ENCODE results near the gene NCKIPSD.

NCKIPSD gene

GRCh38 chr3:48688737-48689075, 3.0 kb upstream of the NCKIPSD start:
- H3K4me1 ChIP-seq (ENCODE audit: insufficient read depth, low read length) = peaks cover 7% of the 10 kb centered on the region
- no peaks in the 10 kb centered on the region for H3K9me3 ChIP-seq (ENCODE audit: control insufficient read depth, insufficient read depth, low read length)
- no peak overlapping the region for H3K9ac ChIP-seq (ENCODE audit: low read depth, low read length)
- H3K36me3 ChIP-seq (ENCODE audit: insufficient read depth, low read length) = peaks cover 39% of the 10 kb centered on the region

- peaks cover 34% of the 10 kb centered on the region for H3K36me3 ChIP-seq (ENCODE audit: insufficient read depth, low read length)
- H3K9me3 ChIP-seq (ENCODE audit: control insufficient read depth, insufficient read depth, low read length) = no peaks in the 10 kb centered on the region
- no peak overlapping the region for H3K9ac ChIP-seq (ENCODE audit: low read depth, low read length)
Measured at GRCh38 chr3:48688032-48688736, 2.5 kb upstream of the NCKIPSD start.

GRCh38 chr3:48687220-48687678, 1.5 kb upstream of the NCKIPSD start:
- no peak overlapping the region for H3K9ac ChIP-seq (ENCODE audit: low read depth, low read length)
- peaks cover 8% of the 10 kb centered on the region for H3K4me1 ChIP-seq (ENCODE audit: insufficient read depth, low read length)
- H3K36me3 ChIP-seq (ENCODE audit: insufficient read depth, low read length) = peaks cover 25% of the 10 kb centered on the region
- H3K9me3 ChIP-seq (ENCODE audit: control insufficient read depth, insufficient read depth, low read length) = no peaks in the 10 kb centered on the region

More at GRCh38 chr3:48688032-48688736, 2.5 kb upstream of the NCKIPSD start:
- peaks cover 8% of the 10 kb centered on the region for H3K4me1 ChIP-seq (ENCODE audit: insufficient read depth, low read length)

- Histone ChIP-seq H3K4me1 (ENCODE audit: insufficient read depth, low read length) (peaks cover 8% of the 10 kb centered on the region), H3K36me3 (ENCODE audit: insufficient read depth, low read length) (peaks cover 20% of the 10 kb centered on the region), H3K9ac (ENCODE audit: low read depth, low read length) (peak overlapping the region; percentile 81; the same call in 1 of the 2 replicates), H3K9me3 (ENCODE audit: control insufficient read depth, insufficient read depth, low read length) (no peaks in the 10 kb centered on the region)
Measured at GRCh38 chr3:48686538-48687219, 964 bp upstream of the NCKIPSD start.

GRCh38 chr3:48685293-48685602, 467 bp downstream of the NCKIPSD start:
- Histone ChIP-seq H3K9me3 (ENCODE audit: control insufficient read depth, insufficient read depth, low read length) (no peaks in the 10 kb centered on the region), H3K9ac (ENCODE audit: low read depth, low read length) (peak overlapping the region; percentile 81), H3K4me1 (ENCODE audit: insufficient read depth, low read length) (peaks cover 8% of the 10 kb centered on the region), H3K36me3 (ENCODE audit: insufficient read depth, low read length) (peaks cover 15% of the 10 kb centered on the region)

GRCh38 chr3:48684480-48685143, 1.1 kb downstream of the NCKIPSD start:
- Histone ChIP-seq H3K36me3 (ENCODE audit: insufficient read depth, low read length) (peaks cover 20% of the 10 kb centered on the region), H3K4me1 (ENCODE audit: insufficient read depth, low read length) (peaks cover 8% of the 10 kb centered on the region), H3K9ac (ENCODE audit: low read depth, low read length) (peak overlapping the region; percentile 38; the same call in 1 of the 2 replicates), H3K9me3 (ENCODE audit: control insufficient read depth, insufficient read depth, low read length) (no peaks in the 10 kb centered on the region)

- Histone ChIP-seq H3K9ac (ENCODE audit: low read depth, low read length) (no peak overlapping the region), H3K4me1 (ENCODE audit: insufficient read depth, low read length) (peaks cover 8% of the 10 kb centered on the region), H3K9me3 (ENCODE audit: control insufficient read depth, insufficient read depth, low read length) (no peaks in the 10 kb centered on the region), H3K36me3 (ENCODE audit: insufficient read depth, low read length) (peaks cover 16% of the 10 kb centered on the region)
Measured at GRCh38 chr3:48684054-48684349, 1.7 kb downstream of the NCKIPSD start.

- H3K9ac ChIP-seq (ENCODE audit: low read depth, low read length) = no peak overlapping the region
- peaks cover 10% of the 10 kb centered on the region for H3K36me3 ChIP-seq (ENCODE audit: insufficient read depth, low read length)
- H3K4me1 ChIP-seq (ENCODE audit: insufficient read depth, low read length) = peaks cover 8% of the 10 kb centered on the region
- no peaks in the 10 kb centered on the region for H3K9me3 ChIP-seq (ENCODE audit: control insufficient read depth, insufficient read depth, low read length)
Measured at GRCh38 chr3:48682786-48683185, 2.9 kb downstream of the NCKIPSD start.

GRCh38 chr3:48681974-48682610, 3.6 kb downstream of the NCKIPSD start:
- peaks cover 8% of the 10 kb centered on the region for H3K4me1 ChIP-seq (ENCODE audit: insufficient read depth, low read length)
- H3K36me3 ChIP-seq (ENCODE audit: insufficient read depth, low read length) = peaks cover 10% of the 10 kb centered on the region
- H3K9me3 ChIP-seq (ENCODE audit: control insufficient read depth, insufficient read depth, low read length) = no peaks in the 10 kb centered on the region
- no peak overlapping the region for H3K9ac ChIP-seq (ENCODE audit: low read depth, low read length)

GRCh38 chr3:48681541-48681880, 4.2 kb downstream of the NCKIPSD start:
- no peaks in the 10 kb centered on the region for H3K9me3 ChIP-seq (ENCODE audit: control insufficient read depth, insufficient read depth, low read length)
- peaks cover 10% of the 10 kb centered on the region for H3K36me3 ChIP-seq (ENCODE audit: insufficient read depth, low read length)
- no peak overlapping the region for H3K9ac ChIP-seq (ENCODE audit: low read depth, low read length)
- peaks cover 8% of the 10 kb centered on the region for H3K4me1 ChIP-seq (ENCODE audit: insufficient read depth, low read length)

GRCh38 chr3:48680811-48681540, 4.7 kb downstream of the NCKIPSD start:
- H3K4me1 ChIP-seq (ENCODE audit: insufficient read depth, low read length) = peaks cover 8% of the 10 kb centered on the region
- peaks cover 10% of the 10 kb centered on the region for H3K36me3 ChIP-seq (ENCODE audit: insufficient read depth, low read length)

GRCh38 chr3:48679411-48680391, 6.0 kb downstream of the NCKIPSD start:
- Histone ChIP-seq H3K4me1 (ENCODE audit: insufficient read depth, low read length) (peaks cover 6% of the 10 kb centered on the region), H3K9ac (ENCODE audit: low read depth, low read length) (no peak overlapping the region), H3K36me3 (ENCODE audit: insufficient read depth, low read length) (peaks cover 10% of the 10 kb centered on the region), H3K9me3 (ENCODE audit: control insufficient read depth, insufficient read depth, low read length) (no peaks in the 10 kb centered on the region)

More at GRCh38 chr3:48680811-48681540, 4.7 kb downstream of the NCKIPSD start:
- Histone ChIP-seq H3K9ac (ENCODE audit: low read depth, low read length) (no peak overlapping the region), H3K9me3 (ENCODE audit: control insufficient read depth, insufficient read depth, low read length) (no peaks in the 10 kb centered on the region)

- Histone ChIP-seq H3K4me1 (ENCODE audit: insufficient read depth, low read length) (0 out of 2 replicates have a peak, but pooled peaks cover 4% of the 10 kb centered on the region), H3K36me3 (ENCODE audit: insufficient read depth, low read length) (peaks cover 10% of the 10 kb centered on the region), H3K9me3 (ENCODE audit: control insufficient read depth, insufficient read depth, low read length) (no peaks in the 10 kb centered on the region), H3K9ac (ENCODE audit: low read depth, low read length) (no peak overlapping the region)
Measured at GRCh38 chr3:48678566-48679380, 6.9 kb downstream of the NCKIPSD start.
